Naive B cell (primary cell): ENCODE results near the gene SRSF1. TPM values are rescaled to one million over a fixed set of nuclear protein-coding genes. Genes with fewer than 3 reads are reported as not detected.

Experiments used
- polyA plus RNA-seq, 6 donors: library from polyadenylated mRNA; unstranded; fragments of 300-500 nt; fragmentation: Illumina TruSeq; gene quantifications; one replicate each; pipeline ENCODE4 v1.2.3, GENCODE V29; 2021; ENCODE audit warnings: low read depth in 6 of 6

Gene SRSF1
- polyA plus RNA-seq, 6 donors from 2014 or later, result 29.1 to 57.3 (median 41.8) TPM

Other genes with a start within 250 kb of the SRSF1 start
- 10 to 100 TPM; 26.3 to 48.7 (median 33.0) TPM for gene MRPS23, start 157.2 kb downstream of the SRSF1 start, polyA plus RNA-seq
- gene CUEDC1, start 51.8 kb downstream of the SRSF1 start, polyA plus RNA-seq, result not detected
- 10 to 100 TPM; 39.6 to 58.2 (median 50.6) TPM for gene VEZF1, start 19.0 kb downstream of the SRSF1 start, polyA plus RNA-seq
- gene DYNLL2, start 76.2 kb upstream of the SRSF1 start, polyA plus RNA-seq, result 1 to 10 TPM in 1 of 6 donors, under 1 TPM in 5; 0.26 to 1.2 (median 0.82) TPM
- gene OR4D1, start 141.1 kb upstream of the SRSF1 start, polyA plus RNA-seq, result under 1 TPM in 1 of 6 donors, not detected in 5; 0.07 TPM
- gene OR4D2, start 159.7 kb upstream of the SRSF1 start, polyA plus RNA-seq, result not detected
- not detected for gene EPX, start 185.5 kb upstream of the SRSF1 start, polyA plus RNA-seq
- 1 to 10 TPM; 2.1 to 7.0 (median 3.7) TPM for gene MKS1, start 212.0 kb upstream of the SRSF1 start, polyA plus RNA-seq
- not detected for gene LPO, start 231.3 kb upstream of the SRSF1 start, polyA plus RNA-seq